GM10248 (cell line): ENCODE measurements around the gene VCAN.

Experiments used
- CTCF ChIA-PET: fragments of 300-600 bp; sonication (Branson Sonifier 250); formaldehyde crosslinking; extraction: SDS; loops from one replicate; lab custom pipeline; 2021; ENCODE audit warnings: antibody characterized with exemption; lab: Yijun Ruan, JAX
- POLR2A ChIA-PET: fragments of 350-650 bp; sonication (Branson Sonifier 250); formaldehyde crosslinking; extraction: SDS; loops from one replicate; lab custom pipeline; 2020; ENCODE audit warnings: antibody characterized with exemption; lab: Yijun Ruan, JAX
- DNase-seq: peaks from one replicate; pipeline ENCODE4 v3.0.0; 2012; ENCODE audit errors: extremely low spot score
- TF ChIP-seq, protein P1 (sequence below): IDR thresholded peaks from 2 replicates; pipeline ENCODE4 v1.5.1; 2012; ENCODE audit warnings: mild to moderate bottlenecking, low read depth; ENCODE audit errors: extremely low read depth, missing control alignments, control extremely low read depth

Gene VCAN

DNA sequence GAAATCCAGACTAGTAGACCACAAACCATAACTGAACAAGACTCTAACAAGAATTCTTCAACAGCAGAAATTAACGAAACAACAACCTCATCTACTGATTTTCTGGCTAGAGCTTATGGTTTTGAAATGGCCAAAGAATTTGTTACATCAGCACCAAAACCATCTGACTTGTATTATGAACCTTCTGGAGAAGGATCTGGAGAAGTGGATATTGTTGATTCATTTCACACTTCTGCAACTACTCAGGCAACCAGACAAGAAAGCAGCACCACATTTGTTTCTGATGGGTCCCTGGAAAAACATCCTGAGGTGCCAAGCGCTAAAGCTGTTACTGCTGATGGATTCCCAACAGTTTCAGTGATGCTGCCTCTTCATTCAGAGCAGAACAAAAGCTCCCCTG lies 68.6 kb downstream of the VCAN start:
- POLR2A ChIA-PET = no interaction called here
- CTCF ChIA-PET = interaction anchor here (1.1 kb wide), 2 partner anchors 17 to 58 kb away, joined by 3 read pairs; no protein-coding TSS in a partner anchor
- DNase-seq = no peak
- TF ChIP-seq, protein P1, sequence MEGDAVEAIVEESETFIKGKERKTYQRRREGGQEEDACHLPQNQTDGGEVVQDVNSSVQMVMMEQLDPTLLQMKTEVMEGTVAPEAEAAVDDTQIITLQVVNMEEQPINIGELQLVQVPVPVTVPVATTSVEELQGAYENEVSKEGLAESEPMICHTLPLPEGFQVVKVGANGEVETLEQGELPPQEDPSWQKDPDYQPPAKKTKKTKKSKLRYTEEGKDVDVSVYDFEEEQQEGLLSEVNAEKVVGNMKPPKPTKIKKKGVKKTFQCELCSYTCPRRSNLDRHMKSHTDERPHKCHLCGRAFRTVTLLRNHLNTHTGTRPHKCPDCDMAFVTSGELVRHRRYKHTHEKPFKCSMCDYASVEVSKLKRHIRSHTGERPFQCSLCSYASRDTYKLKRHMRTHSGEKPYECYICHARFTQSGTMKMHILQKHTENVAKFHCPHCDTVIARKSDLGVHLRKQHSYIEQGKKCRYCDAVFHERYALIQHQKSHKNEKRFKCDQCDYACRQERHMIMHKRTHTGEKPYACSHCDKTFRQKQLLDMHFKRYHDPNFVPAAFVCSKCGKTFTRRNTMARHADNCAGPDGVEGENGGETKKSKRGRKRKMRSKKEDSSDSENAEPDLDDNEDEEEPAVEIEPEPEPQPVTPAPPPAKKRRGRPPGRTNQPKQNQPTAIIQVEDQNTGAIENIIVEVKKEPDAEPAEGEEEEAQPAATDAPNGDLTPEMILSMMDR = no peak

DNA sequence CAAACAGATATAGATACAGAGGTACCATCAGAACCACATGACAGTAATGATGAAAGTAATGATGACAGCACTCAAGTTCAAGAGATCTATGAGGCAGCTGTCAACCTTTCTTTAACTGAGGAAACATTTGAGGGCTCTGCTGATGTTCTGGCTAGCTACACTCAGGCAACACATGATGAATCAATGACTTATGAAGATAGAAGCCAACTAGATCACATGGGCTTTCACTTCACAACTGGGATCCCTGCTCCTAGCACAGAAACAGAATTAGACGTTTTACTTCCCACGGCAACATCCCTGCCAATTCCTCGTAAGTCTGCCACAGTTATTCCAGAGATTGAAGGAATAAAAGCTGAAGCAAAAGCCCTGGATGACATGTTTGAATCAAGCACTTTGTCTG lies 69.2 kb downstream of the VCAN start:
- no peak for DNase-seq
- ChIA-PET POLR2A (no interaction called here), CTCF (interaction anchor here (1.1 to 1.3 kb wide), 2 partner anchors 11 to 26 kb away, joined by 3 to 5 read pairs; no protein-coding TSS in a partner anchor)
- TF ChIP-seq, protein P1 = no peak

DNA sequence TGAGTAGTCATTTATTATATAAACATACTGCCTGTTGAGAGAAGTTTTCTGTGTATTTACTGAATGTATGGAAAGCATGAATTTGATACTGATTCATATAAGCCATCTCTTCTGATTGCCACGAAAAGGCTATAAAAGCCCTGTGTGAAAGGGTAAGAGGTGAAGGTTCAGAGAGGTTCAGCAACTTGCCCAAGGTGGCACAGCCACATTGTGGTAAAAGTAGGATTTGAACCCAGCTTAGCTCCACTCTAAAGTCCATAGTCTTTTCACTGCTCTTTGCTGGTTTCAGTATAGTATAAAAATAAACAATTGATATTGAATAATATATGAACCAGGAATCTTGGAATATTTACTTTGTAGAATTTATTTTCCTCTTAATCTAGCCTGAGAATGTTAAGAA lies 71.3 kb downstream of the VCAN start:
- POLR2A ChIA-PET = no interaction called here

DNA sequence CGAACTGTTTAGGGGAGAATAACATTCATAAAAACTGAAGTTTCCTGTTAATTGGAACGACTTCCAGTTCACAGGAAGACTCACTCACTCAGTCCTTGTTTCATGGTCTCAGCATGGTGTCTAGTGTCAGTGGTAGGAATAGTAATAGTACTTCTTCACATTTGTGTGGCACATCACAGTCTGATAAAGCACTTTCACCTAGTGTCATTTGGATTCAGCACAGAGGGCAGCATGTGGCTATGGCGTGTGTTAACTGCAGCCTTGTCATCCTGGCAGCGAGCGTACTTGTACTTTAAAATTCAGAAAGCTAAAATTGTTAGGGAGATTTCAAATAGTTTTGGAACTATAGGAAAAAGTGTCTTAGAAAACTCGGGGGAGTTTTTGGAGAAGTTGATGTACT lies 72.4 kb downstream of the VCAN start:
- DNase-seq = no peak
- CTCF ChIA-PET = no interaction called here
- TF ChIP-seq, protein P1 = no peak
- POLR2A ChIA-PET = no interaction called here

More for the DNA sequence above, 71.3 kb downstream of the VCAN start:
- TF ChIP-seq, protein P1 = no peak
- no peak for DNase-seq
- CTCF ChIA-PET = interaction anchor here (1.5 kb wide), 1 partner anchor 9 kb away, joined by 3 read pairs; no protein-coding TSS in a partner anchor

DNA sequence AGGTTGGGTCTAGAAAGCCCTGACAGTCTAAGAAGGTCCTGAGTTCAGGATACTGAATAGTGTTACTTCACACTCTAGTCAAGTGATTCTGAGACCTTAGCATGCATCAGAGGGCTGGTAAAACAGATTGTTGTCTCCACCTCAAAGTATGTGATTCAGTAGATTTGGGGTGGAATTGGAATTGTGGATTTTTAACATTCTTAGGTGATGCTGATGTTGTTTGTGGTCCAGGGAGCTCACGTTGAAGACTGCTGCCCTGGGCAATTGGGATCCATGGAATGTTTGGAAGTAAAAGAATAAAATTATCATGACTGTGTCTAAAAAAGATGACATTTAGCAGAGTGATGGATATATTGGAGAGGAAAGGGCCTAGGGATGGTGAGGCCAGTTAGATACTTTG lies 75.6 kb downstream of the VCAN start:
- ChIA-PET POLR2A (no interaction called here), CTCF (interaction anchor here (1.2 to 1.6 kb wide), 2 partner anchors 11 to 12 kb away, joined by 3 to 5 read pairs; no protein-coding TSS in a partner anchor)
- no peak for DNase-seq
- TF ChIP-seq, protein P1 = no peak

DNA sequence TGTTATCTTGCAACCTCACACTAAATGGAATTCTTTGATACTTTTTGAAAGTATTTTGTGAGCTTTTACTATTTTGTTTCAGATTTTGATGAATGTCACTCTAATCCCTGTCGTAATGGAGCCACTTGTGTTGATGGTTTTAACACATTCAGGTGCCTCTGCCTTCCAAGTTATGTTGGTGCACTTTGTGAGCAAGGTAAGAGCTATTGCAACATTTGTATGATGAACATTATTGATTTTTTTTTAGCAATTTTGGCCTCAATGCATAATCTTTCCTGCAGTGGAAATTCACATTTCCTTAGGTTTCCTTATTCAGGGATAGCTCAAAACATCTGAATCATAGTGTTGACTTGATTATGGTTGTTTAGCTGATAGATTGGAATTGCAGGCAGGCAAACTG lies 76.3 kb downstream of the VCAN start:
- POLR2A ChIA-PET = no interaction called here
- TF ChIP-seq, protein P1 = no peak
- CTCF ChIA-PET = interaction anchor here (1.0 to 1.6 kb wide), 3 partner anchors 11 to 13 kb away, joined by 3 to 5 read pairs (median 3); no protein-coding TSS in a partner anchor
- no peak for DNase-seq
